CD4-positive, alpha-beta memory T cell (primary cell): ENCODE measurements around the gene CHST13. TPM values are rescaled to one million over a fixed set of nuclear protein-coding genes. Genes with fewer than 3 reads are reported as not detected.

Source experiments
- CTCF ChIA-PET: fragments of 350-600 bp; sonication (Branson Sonifier 250); formaldehyde crosslinking; loops from one replicate; lab custom pipeline; 2021; ENCODE audit warnings: inconsistent platforms; ENCODE audit not compliant: partially characterized antibody; lab: Charles Lee
- POLR2A ChIA-PET: fragments of 350-600 bp; sonication (Branson Sonifier 250); formaldehyde crosslinking; loops from one replicate; lab custom pipeline; 2021; ENCODE audit not compliant: partially characterized antibody; lab: Charles Lee
- DNase-seq, 5 donors: peaks; one replicate each; pipeline versions ENCODE4 v3.0.0 to v3.0.0-alpha.2; 2020 to 2022; ENCODE audit warnings: mixed read lengths in 1 of 5
- H3K27ac ChIP-seq: one replicate; pipeline ENCODE4 v1.7.0; 2013; ENCODE audit warnings: low read depth, low read length
- H3K27me3 ChIP-seq: 2 replicates; pipeline ENCODE4 v1.7.0; 2013; ENCODE audit warnings: mild to moderate bottlenecking, low read length, moderate library complexity; ENCODE audit not compliant: insufficient read depth
- H3K36me3 ChIP-seq: 2 replicates; pipeline ENCODE4 v1.7.0; 2013; ENCODE audit warnings: mild to moderate bottlenecking, low read length, moderate library complexity; ENCODE audit not compliant: insufficient read depth
- H3K4me1 ChIP-seq: 2 replicates; pipeline ENCODE4 v1.7.0; 2013; ENCODE audit warnings: mild to moderate bottlenecking, low read length, moderate library complexity; ENCODE audit not compliant: insufficient read depth
- H3K4me3 ChIP-seq, 2 donors: one replicate each; pipeline ENCODE4 v1.7.0; 2013; ENCODE audit warnings: low read length in 2 of 2, mild to moderate bottlenecking in 1 of 2
- H3K9me3 ChIP-seq, 2 donors: one replicate each; pipeline ENCODE4 v1.7.0; 2013; ENCODE audit warnings: low read length in 2 of 2, control low read depth in 1 of 2; ENCODE audit not compliant: control insufficient read depth in 1 of 2
- H3K27ac Mint-ChIP-seq, 7 donors: one replicate each; pipeline ENCODE4 v1.8.0; 2020 to 2021; ENCODE audit warnings: mixed read lengths in 7 of 7, mild to moderate bottlenecking in 6 of 7, inconsistent platforms in 3 of 7, moderate library complexity in 3 of 7
- H3K27me3 Mint-ChIP-seq, 2 donors: one replicate each; pipeline ENCODE4 v1.8.0; 2020 to 2021; ENCODE audit warnings: mixed read lengths in 2 of 2
- H3K36me3 Mint-ChIP-seq, 2 donors: one replicate each; pipeline ENCODE4 v1.8.0; 2020 to 2021; ENCODE audit warnings: mixed read lengths in 2 of 2, inconsistent platforms in 1 of 2, mild to moderate bottlenecking in 1 of 2
- H3K4me1 Mint-ChIP-seq, 4 donors: one replicate each; pipeline ENCODE4 v1.8.0; 2020 to 2021; ENCODE audit warnings: mixed read lengths in 4 of 4, mild to moderate bottlenecking in 1 of 4
- H3K4me3 Mint-ChIP-seq, 8 donors: one replicate each; pipeline ENCODE4 v1.8.0; 2020 to 2021; ENCODE audit warnings: mixed read lengths in 8 of 8, mild to moderate bottlenecking in 7 of 8, moderate library complexity in 6 of 8, inconsistent platforms in 3 of 8
- H3K9me3 Mint-ChIP-seq, 8 donors: one replicate each; pipeline ENCODE4 v1.8.0; 2020 to 2021; ENCODE audit warnings: mixed read lengths in 8 of 8, mild to moderate bottlenecking in 5 of 8, inconsistent platforms in 3 of 8, moderate library complexity in 1 of 8
- intact Hi-C: fragments of 100-400 bp; cut with micrococcal nuclease; formaldehyde crosslinking; loops from one replicate; pipeline ENCODE4 v1.15.1; 2023
- polyA plus RNA-seq, 2 donors: library from polyadenylated mRNA; unstranded; fragments of 300-500 nt; fragmentation: Illumina TruSeq; gene quantifications; one replicate each; pipeline ENCODE4 v1.2.3, GENCODE V29; 2021
- total RNA-seq, 2 experiments: library from RNA; stranded (reverse); gene quantifications; one replicate each; pipeline ENCODE4 v1.2.3, GENCODE V29; 2021

The CHST13 gene
- total and polyA plus RNA-seq, 4 experiments from 2014 or later = 0.23 to 0.42 TPM; not detected in 2

GRCh38 chr3:126510308-126510910 lies 13.5 kb upstream of the CHST13 start:
- POLR2A ChIA-PET = no interaction called here
- H3K27ac Mint-ChIP-seq = no peak overlapping the region

GRCh38 chr3:126511291-126511690 lies 12.7 kb upstream of the CHST13 start:
- H3K4me1 Mint-ChIP-seq = no peaks in the 10 kb centered on the region
- Histone ChIP-seq H3K27ac (no peak overlapping the region), H3K9me3 (no peaks in the 10 kb centered on the region), H3K4me1 (no peaks in the 10 kb centered on the region), H3K27me3 (no peaks in the 10 kb centered on the region), H3K36me3 (no peaks in the 10 kb centered on the region), H3K4me3 (no peak overlapping the region)
- H3K27me3 Mint-ChIP-seq = no peaks in the 10 kb centered on the region
- intact Hi-C loops = no loop called here
- POLR2A ChIA-PET = no interaction called here
- H3K27ac Mint-ChIP-seq = no peak overlapping the region
- H3K9me3 Mint-ChIP-seq = peaks cover 0 to 4% (median 0%) of the 10 kb centered on the region in 8 donors
- CTCF ChIA-PET = interaction anchor here (2.6 kb wide), 1 partner anchor 11 kb away, joined by 14 read pairs; the partner anchor contains the start of gene CHST13
- no peak overlapping the region for H3K4me3 Mint-ChIP-seq
- DNase-seq = no peak
- no peaks in the 10 kb centered on the region for H3K36me3 Mint-ChIP-seq

More at GRCh38 chr3:126510308-126510910, 13.5 kb upstream of the CHST13 start:
- H3K4me1 ChIP-seq = no peaks in the 10 kb centered on the region
- Mint-ChIP-seq H3K27me3 (no peaks in the 10 kb centered on the region), H3K4me1 (no peaks in the 10 kb centered on the region), H3K36me3 (no peaks in the 10 kb centered on the region), H3K4me3 (no peak overlapping the region), H3K9me3 (peaks cover 0 to 4% (median 0%) of the 10 kb centered on the region in 8 donors)
- CTCF ChIA-PET = interaction anchor here (2.6 kb wide), 1 partner anchor 12 kb away, joined by 14 read pairs; the partner anchor contains the start of gene CHST13
- H3K27me3 ChIP-seq = no peaks in the 10 kb centered on the region
- no peaks in the 10 kb centered on the region for H3K36me3 ChIP-seq
- H3K4me3 ChIP-seq = no peak overlapping the region
- H3K27ac ChIP-seq = no peak overlapping the region
- H3K9me3 ChIP-seq = no peaks in the 10 kb centered on the region
- no peak for DNase-seq
- intact Hi-C loops = no loop called here

GRCh38 chr3:126512026-126512425 lies 11.9 kb upstream of the CHST13 start:
- H3K27me3 Mint-ChIP-seq = no peaks in the 10 kb centered on the region
- no peak overlapping the region for H3K27ac Mint-ChIP-seq
- Histone ChIP-seq H3K4me1 (no peaks in the 10 kb centered on the region), H3K27ac (no peak overlapping the region), H3K36me3 (no peaks in the 10 kb centered on the region), H3K27me3 (no peaks in the 10 kb centered on the region), H3K9me3 (no peaks in the 10 kb centered on the region), H3K4me3 (no peak overlapping the region)
- intact Hi-C loops = no loop called here
- no peaks in the 10 kb centered on the region for H3K4me1 Mint-ChIP-seq
- H3K4me3 Mint-ChIP-seq = no peak overlapping the region
- H3K36me3 Mint-ChIP-seq = no peaks in the 10 kb centered on the region
- CTCF ChIA-PET = interaction anchor here (0.7 to 2.6 kb wide), 2 partner anchors 11 to 16 kb away, joined by 3 to 14 read pairs; partner anchors contain the start of gene CHST13
- H3K9me3 Mint-ChIP-seq = peaks cover 0 to 4% (median 0%) of the 10 kb centered on the region in 8 donors
- DNase-seq = no peak
- POLR2A ChIA-PET = no interaction called here

- H3K36me3 ChIP-seq = no peaks in the 10 kb centered on the region
- Mint-ChIP-seq H3K4me3 (no peak overlapping the region), H3K9me3 (peaks cover 0 to 4% (median 0%) of the 10 kb centered on the region in 8 donors), H3K36me3 (no peaks in the 10 kb centered on the region), H3K27me3 (no peaks in the 10 kb centered on the region), H3K27ac (no peak overlapping the region), H3K4me1 (no peaks in the 10 kb centered on the region)
- ChIA-PET CTCF (interaction anchor here (1.1 kb wide), 1 partner anchor 9 kb away, joined by 5 read pairs; no protein-coding TSS in a partner anchor), POLR2A (no interaction called here)
- no peaks in the 10 kb centered on the region for H3K9me3 ChIP-seq
- no peaks in the 10 kb centered on the region for H3K27me3 ChIP-seq
- intact Hi-C loops = no loop called here
- DNase-seq = no peak
- no peak overlapping the region for H3K27ac ChIP-seq
- no peaks in the 10 kb centered on the region for H3K4me1 ChIP-seq
- H3K4me3 ChIP-seq = no peak overlapping the region
Observed at GRCh38 chr3:126512916-126513650, 10.9 kb upstream of the CHST13 start.

GRCh38 chr3:126514161-126514560 lies 9.8 kb upstream of the CHST13 start:
- intact Hi-C loops = no loop called here
- H3K27me3 Mint-ChIP-seq = no peaks in the 10 kb centered on the region
- no peak for DNase-seq

GRCh38 chr3:126515066-126515706 lies 8.8 kb upstream of the CHST13 start:
- no peaks in the 10 kb centered on the region for H3K9me3 Mint-ChIP-seq
- H3K27ac Mint-ChIP-seq = no peak overlapping the region
- Histone ChIP-seq H3K4me1 (no peaks in the 10 kb centered on the region), H3K27ac (no peak overlapping the region), H3K27me3 (no peaks in the 10 kb centered on the region), H3K9me3 (no peaks in the 10 kb centered on the region), H3K36me3 (no peaks in the 10 kb centered on the region), H3K4me3 (no peak overlapping the region)
- DNase-seq = no peak
- no peaks in the 10 kb centered on the region for H3K36me3 Mint-ChIP-seq
- H3K4me1 Mint-ChIP-seq = no peaks in the 10 kb centered on the region
- H3K4me3 Mint-ChIP-seq = no peak overlapping the region
- ChIA-PET CTCF (no interaction called here), POLR2A (no interaction called here)
- intact Hi-C loops = no loop called here
- H3K27me3 Mint-ChIP-seq = no peaks in the 10 kb centered on the region

More at GRCh38 chr3:126514161-126514560, 9.8 kb upstream of the CHST13 start:
- H3K4me1 Mint-ChIP-seq = no peaks in the 10 kb centered on the region
- H3K27ac ChIP-seq = no peak overlapping the region
- ChIA-PET CTCF (interaction anchor here (1.1 kb wide), 1 partner anchor 8 kb away, joined by 5 read pairs; no protein-coding TSS in a partner anchor), POLR2A (no interaction called here)
- H3K4me3 ChIP-seq = no peak overlapping the region
- no peak overlapping the region for H3K4me3 Mint-ChIP-seq
- H3K9me3 ChIP-seq = no peaks in the 10 kb centered on the region
- H3K27ac Mint-ChIP-seq = no peak overlapping the region
- H3K36me3 Mint-ChIP-seq = no peaks in the 10 kb centered on the region
- no peaks in the 10 kb centered on the region for H3K27me3 ChIP-seq
- no peaks in the 10 kb centered on the region for H3K36me3 ChIP-seq
- no peaks in the 10 kb centered on the region for H3K9me3 Mint-ChIP-seq
- H3K4me1 ChIP-seq = no peaks in the 10 kb centered on the region
